Lower leg skin (tissue), 4 donors: Measurements from ENCODE around the gene PELI3. TPM values are rescaled to one million over a fixed set of nuclear protein-coding genes. Genes with fewer than 3 reads are reported as not detected.
A peak's percentile ranks its signal among the peaks of the same experiment; 100 is the strongest.

Source experiments
- DNase-seq, 2 donors: peaks; one replicate each; pipeline ENCODE4 v3.0.0-alpha.2; 2019; ENCODE audit warnings: low spot score in 2 of 2
- H3K4me3 ChIP-seq: fragments of 200-600 bp; sonication (generic); 2 replicates; pipeline ENCODE4 v1.5.1; 2017; ENCODE audit warnings: mild to moderate bottlenecking, low read depth; ENCODE audit not compliant: poor library complexity, severe bottlenecking
- POLR2A ChIP-seq, 2 donors: fragments of 450-650 bp; IDR thresholded peaks; one replicate each; pipeline ENCODE4 v1.6.1; 2016 to 2017; ENCODE audit warnings: antibody characterized with exemption in 2 of 2, mild to moderate bottlenecking in 1 of 2, moderate library complexity in 1 of 2
- WGBS, 2 donors: methylation state at CpG; one replicate each; pipeline ENCODE4 v1.1.5; 2018; 5-methylcytosine and 5-hydroxymethylcytosine counted together
- intact Hi-C: fragments of 100-400 bp; cut with DNase I; formaldehyde crosslinking; loops from one replicate; pipeline ENCODE4 v1.15.0; 2023; ENCODE audit warnings: low total_unique reads
- total RNA-seq, 4 donors: library from RNA; depleted of rRNA; stranded (reverse); fragments of >200 nt; gene quantifications; one replicate each; pipeline ENCODE4 v1.1.0, GENCODE V29; 2016
- TF ChIP-seq, protein P1 (sequence below), 3 donors: fragments of 450-650 bp; IDR thresholded peaks; one replicate each; pipeline ENCODE4 v1.5.1; 2016; ENCODE audit warnings: antibody characterized with exemption in 3 of 3, mild to moderate bottlenecking in 3 of 3, moderate library complexity in 2 of 3

PELI3 gene
- total RNA-seq, 4 donors from 2014 or later: 14.3 to 22.0 (median 17.1) TPM

DNA sequence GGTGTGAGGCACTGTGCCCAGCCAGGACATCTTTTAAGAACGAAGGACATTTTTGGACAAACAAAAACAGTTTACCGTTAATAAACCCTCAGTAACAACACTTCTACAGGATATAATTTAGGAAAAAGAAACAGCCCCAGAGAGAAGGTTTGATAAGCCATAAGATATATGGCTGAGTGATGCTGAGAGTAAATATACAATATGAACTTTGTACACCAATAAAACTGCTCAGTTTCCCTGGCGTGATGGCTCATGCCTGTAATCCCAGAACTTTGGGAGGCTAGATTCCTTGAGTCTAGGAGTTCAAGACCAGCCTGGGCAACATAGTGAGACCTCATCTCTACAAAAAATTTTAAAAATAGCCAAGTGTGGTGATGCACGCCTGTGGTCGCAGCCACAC, 31.8 kb downstream of the PELI3 start:
- 94 to 95% methylated on average over 5 of the region's 5 CpGs for WGBS, 2 donors
- TF ChIP-seq POLR2A (IDR thresholded peaks at IDR 0.05): no peak
- TF ChIP-seq, protein P1, sequence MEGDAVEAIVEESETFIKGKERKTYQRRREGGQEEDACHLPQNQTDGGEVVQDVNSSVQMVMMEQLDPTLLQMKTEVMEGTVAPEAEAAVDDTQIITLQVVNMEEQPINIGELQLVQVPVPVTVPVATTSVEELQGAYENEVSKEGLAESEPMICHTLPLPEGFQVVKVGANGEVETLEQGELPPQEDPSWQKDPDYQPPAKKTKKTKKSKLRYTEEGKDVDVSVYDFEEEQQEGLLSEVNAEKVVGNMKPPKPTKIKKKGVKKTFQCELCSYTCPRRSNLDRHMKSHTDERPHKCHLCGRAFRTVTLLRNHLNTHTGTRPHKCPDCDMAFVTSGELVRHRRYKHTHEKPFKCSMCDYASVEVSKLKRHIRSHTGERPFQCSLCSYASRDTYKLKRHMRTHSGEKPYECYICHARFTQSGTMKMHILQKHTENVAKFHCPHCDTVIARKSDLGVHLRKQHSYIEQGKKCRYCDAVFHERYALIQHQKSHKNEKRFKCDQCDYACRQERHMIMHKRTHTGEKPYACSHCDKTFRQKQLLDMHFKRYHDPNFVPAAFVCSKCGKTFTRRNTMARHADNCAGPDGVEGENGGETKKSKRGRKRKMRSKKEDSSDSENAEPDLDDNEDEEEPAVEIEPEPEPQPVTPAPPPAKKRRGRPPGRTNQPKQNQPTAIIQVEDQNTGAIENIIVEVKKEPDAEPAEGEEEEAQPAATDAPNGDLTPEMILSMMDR (IDR thresholded peaks at IDR 0.05): no peak
- DNase-seq: no peak
- intact Hi-C loops: no loop called here
- no peak overlapping the region for H3K4me3 ChIP-seq

DNA sequence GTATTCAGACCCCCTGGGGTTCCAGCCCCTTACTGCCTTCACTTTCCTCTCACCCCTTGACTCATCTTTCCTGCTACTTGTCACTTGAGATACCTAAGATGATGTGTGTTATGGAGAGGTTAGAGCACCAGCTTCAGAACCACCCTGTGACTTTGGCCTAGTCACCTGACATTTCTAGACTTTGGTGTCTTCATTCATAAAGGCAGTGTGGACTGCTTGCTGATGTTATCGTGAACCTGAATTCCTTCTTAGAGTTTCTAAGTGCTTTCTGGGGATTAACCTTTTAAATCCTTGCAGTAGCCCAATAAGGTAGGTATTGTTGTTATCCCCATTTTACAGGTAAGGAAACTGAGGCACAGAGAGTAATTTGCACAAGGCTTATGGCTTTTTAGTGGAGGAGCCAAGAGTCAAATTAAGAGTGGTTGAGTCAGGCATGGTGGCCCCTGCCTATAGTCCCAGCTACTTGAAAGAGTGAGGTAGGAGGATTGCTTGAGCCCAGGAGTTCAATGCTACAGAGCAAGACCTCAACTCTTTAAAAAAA, 38.6 kb downstream of the PELI3 start:
- intact Hi-C loops: no loop called here
- TF ChIP-seq, protein P1 (IDR thresholded peaks at IDR 0.05): no peak
- TF ChIP-seq POLR2A (IDR thresholded peaks at IDR 0.05): no peak
- no peak for DNase-seq
- H3K4me3 ChIP-seq: no peak overlapping the region
- WGBS, 2 donors: 93 to 97% methylated on average over 1 of the region's 1 CpG

DNA sequence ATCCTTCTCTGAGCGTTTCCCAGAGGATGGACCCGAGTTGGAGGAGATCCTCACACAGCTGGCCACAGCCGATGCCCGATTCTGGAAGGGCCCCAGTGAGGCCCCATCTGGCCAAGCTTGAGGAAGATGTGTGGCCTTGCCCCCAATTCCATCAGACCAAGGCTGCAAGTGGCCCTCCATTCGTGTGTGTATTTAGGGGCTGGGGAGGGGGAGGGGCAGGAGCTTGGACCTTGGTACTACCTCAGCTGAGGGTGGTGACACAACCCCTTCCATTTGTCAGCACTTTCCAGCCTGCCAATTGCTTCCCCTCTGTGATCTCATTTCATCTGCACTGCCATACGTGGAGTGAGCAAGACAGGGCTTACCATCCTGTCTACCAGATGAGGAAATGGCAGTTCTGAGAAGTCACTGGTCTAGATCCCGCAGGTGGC, 42.4 kb downstream of the PELI3 start:
- H3K4me3 ChIP-seq: no peak overlapping the region
- intact Hi-C loops: no loop called here
- TF ChIP-seq, protein P1 (IDR thresholded peaks at IDR 0.05): no peak
- no peak for TF ChIP-seq POLR2A (IDR thresholded peaks at IDR 0.05)
- 76 to 80% methylated on average over 7 of the region's 7 CpGs for WGBS, 2 donors
- DNase-seq: no peak

DNA sequence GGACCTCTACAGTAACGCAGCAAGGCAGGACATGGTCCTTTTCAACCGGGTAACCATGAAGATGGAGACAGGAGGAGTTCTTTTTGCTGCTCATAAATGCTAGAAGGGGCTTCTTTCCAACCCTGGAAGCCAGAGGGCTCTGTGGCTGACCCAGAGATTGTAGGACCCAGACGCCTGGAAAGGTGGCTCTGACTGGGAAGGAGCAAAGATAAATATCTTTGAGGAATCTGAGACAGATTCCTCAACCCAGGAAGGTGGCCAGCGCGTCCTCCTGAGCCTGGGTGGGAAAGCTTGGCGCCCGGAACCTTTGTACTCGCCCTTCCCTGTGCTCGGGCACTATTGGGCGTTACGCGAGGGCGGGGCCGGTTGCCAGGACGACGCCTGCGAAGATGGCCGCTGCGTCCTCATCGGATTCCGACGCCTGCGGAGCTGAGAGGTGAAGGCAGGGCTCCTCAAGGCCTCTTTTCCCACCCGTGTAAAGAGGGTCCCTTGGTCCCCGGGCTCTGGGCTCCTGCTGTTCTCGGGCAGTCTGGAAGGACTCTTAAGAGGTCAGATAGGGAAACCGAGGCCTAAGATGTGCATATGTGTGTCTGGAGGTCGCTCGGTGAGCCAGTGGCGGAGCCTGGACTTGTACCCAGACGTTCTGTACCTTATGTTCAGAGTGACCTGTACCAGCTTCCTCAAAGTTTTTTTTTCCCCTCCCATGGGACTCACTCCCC, 43.7 kb downstream of the PELI3 start, which contains the start of gene BBS1:
TSS of gene BBS1 (plus strand) at position 365 of the 719 bp plus-strand sequence. CDS start at position 390, 25 bp downstream.
- DNase-seq: peak; percentile 75 to 96
- TF ChIP-seq POLR2A (IDR thresholded peaks at IDR 0.05): no peak
- TF ChIP-seq, protein P1 (IDR thresholded peaks at IDR 0.05): no peak
- intact Hi-C loops: no loop called here
- H3K4me3 ChIP-seq: peak within 1 kb of the TSS; percentile 48
- 2% methylated on average over 30 to 31 of the region's 31 CpGs for WGBS, 2 donors

DNA sequence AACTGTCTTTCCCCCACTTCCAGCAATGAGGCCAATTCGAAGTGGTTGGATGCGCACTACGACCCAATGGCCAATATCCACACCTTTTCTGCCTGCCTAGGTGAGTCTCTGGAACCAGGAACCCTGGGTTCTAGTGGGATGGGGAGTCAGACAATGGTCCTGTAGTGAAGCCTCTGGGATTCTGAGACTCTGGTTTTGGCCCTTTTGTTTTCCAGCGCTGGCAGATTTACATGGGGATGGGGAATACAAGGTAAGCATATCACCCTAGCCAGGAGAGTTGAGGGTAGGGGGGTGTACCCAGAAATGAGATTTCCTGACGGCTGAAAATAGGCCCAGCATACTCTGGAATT, 44.3 kb downstream of the PELI3 start:
- 3 to 11% methylated on average over 5 of the region's 5 CpGs for WGBS, 2 donors
- H3K4me3 ChIP-seq: peak overlapping the region; percentile 48
- TF ChIP-seq, protein P1 (IDR thresholded peaks at IDR 0.05): no peak
- TF ChIP-seq POLR2A (IDR thresholded peaks at IDR 0.05): no peak
- intact Hi-C loops: no loop called here
- no peak for DNase-seq
